ENCODE results near the gene RPS6KA5. TPM values are rescaled to one million over a fixed set of nuclear protein-coding genes. Genes with fewer than 3 reads are reported as not detected.

RPS6KA5 gene
- total and polyA plus RNA-seq, 4 donors = 1.1 to 14.8 (median 5.6) TPM

DNA sequence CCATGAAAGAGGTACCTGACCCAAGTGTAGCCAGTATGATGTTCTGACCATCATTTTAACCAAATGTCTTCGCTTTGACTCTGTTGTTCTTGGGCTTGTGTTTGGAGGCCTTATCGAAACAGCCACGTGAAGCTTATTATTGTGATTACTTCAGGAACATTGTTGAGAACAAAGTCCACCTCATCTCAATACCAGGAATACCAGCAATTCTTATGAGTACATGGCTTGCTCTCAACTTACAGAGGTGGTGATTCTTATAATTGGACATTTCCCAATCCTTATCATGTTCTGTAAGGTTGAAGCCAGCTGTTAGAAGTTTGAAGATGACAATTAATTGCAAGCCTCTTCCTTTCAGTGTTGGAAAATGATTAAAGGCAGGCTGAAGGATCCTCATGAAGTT lies 21.8 kb upstream of the RPS6KA5 start:
- Histone ChIP-seq H3K9me3 (ENCODE audit: control insufficient read depth in 4 of 4, insufficient read depth in 3 of 4, low read length in 3 of 4) (peaks cover 0 to 2% (median 0%) of the 10 kb centered on the region in 4 donors), H3K9ac (ENCODE audit: insufficient read depth in 1 of 2, low read length in 2 of 2) (no peak overlapping the region), H3K4me3 (no peak overlapping the region), H3K27me3 (ENCODE audit: control insufficient read depth in 3 of 3, insufficient read depth in 3 of 3, low read length in 2 of 3) (no peaks in the 10 kb centered on the region), H3K4me1 (ENCODE audit: control insufficient read depth in 5 of 5, insufficient read depth in 5 of 5, low read length in 5 of 5) (peaks cover 0 to 1% (median 0%) of the 10 kb centered on the region in 5 donors), H3K27ac (ENCODE audit: low read depth in 1 of 2, low read length in 1 of 2) (no peak overlapping the region), H3K36me3 (ENCODE audit: control insufficient read depth in 4 of 4, insufficient read depth in 4 of 4, low read length in 4 of 4) (no peaks in the 10 kb centered on the region)
- ATAC-seq (ENCODE audit: insufficient read depth, low FRiP score) (no peak), DNase-seq (no peak)
- WGBS, 2 donors = 92 to 93% methylated on average over 3 of the region's 3 CpGs
- TF ChIP-seq, protein P1, sequence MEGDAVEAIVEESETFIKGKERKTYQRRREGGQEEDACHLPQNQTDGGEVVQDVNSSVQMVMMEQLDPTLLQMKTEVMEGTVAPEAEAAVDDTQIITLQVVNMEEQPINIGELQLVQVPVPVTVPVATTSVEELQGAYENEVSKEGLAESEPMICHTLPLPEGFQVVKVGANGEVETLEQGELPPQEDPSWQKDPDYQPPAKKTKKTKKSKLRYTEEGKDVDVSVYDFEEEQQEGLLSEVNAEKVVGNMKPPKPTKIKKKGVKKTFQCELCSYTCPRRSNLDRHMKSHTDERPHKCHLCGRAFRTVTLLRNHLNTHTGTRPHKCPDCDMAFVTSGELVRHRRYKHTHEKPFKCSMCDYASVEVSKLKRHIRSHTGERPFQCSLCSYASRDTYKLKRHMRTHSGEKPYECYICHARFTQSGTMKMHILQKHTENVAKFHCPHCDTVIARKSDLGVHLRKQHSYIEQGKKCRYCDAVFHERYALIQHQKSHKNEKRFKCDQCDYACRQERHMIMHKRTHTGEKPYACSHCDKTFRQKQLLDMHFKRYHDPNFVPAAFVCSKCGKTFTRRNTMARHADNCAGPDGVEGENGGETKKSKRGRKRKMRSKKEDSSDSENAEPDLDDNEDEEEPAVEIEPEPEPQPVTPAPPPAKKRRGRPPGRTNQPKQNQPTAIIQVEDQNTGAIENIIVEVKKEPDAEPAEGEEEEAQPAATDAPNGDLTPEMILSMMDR (IDR thresholded peaks at IDR 0.05; ENCODE audit: control extremely low read depth, extremely low read depth) = no peak

DNA sequence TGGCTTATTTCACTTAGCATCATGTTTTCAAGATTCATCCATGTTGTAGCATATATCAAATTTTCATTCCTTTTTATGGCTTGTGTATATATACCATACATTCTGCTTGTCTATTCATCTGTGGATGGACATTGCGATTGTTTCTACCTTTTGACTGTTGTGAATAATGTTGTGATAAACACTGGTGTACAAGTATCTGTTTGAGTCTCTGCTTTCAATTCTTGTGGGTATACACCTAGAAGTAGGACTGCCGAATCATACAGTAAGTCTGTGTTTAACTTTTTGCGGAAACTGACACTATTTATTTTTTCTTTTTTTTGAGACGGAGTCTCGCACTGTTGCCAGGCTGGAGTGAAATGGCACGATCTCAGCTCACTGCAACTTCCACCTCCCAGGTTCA lies 19.6 kb upstream of the RPS6KA5 start:
- Histone ChIP-seq H3K9me3 (ENCODE audit: control insufficient read depth in 4 of 4, insufficient read depth in 3 of 4, low read length in 3 of 4) (peaks cover 0 to 2% (median 0%) of the 10 kb centered on the region in 4 donors), H3K4me3 (no peak overlapping the region), H3K9ac (ENCODE audit: insufficient read depth in 1 of 2, low read length in 2 of 2) (no peak overlapping the region), H3K27ac (ENCODE audit: low read depth in 1 of 2, low read length in 1 of 2) (no peak overlapping the region), H3K36me3 (ENCODE audit: control insufficient read depth in 4 of 4, insufficient read depth in 4 of 4, low read length in 4 of 4) (no peaks in the 10 kb centered on the region), H3K4me1 (ENCODE audit: control insufficient read depth in 5 of 5, insufficient read depth in 5 of 5, low read length in 5 of 5) (peaks cover 0 to 1% (median 0%) of the 10 kb centered on the region in 5 donors), H3K27me3 (ENCODE audit: control insufficient read depth in 3 of 3, insufficient read depth in 3 of 3, low read length in 2 of 3) (no peaks in the 10 kb centered on the region)
- no peak for DNase-seq
- ATAC-seq (ENCODE audit: insufficient read depth, low FRiP score) = no peak
- WGBS, 2 donors = 98% methylated on average over 6 of the region's 6 CpGs
- TF ChIP-seq, protein P1 (IDR thresholded peaks at IDR 0.05; ENCODE audit: control extremely low read depth, extremely low read depth) = no peak

- Histone ChIP-seq H3K27me3 (ENCODE audit: control insufficient read depth in 3 of 3, insufficient read depth in 3 of 3, low read length in 2 of 3) (no peaks in the 10 kb centered on the region), H3K27ac (ENCODE audit: low read depth in 1 of 2, low read length in 1 of 2) (no peak overlapping the region), H3K9ac (ENCODE audit: insufficient read depth in 1 of 2, low read length in 2 of 2) (no peak overlapping the region), H3K4me1 (ENCODE audit: control insufficient read depth in 5 of 5, insufficient read depth in 5 of 5, low read length in 5 of 5) (peaks cover 0 to 1% (median 0%) of the 10 kb centered on the region in 5 donors), H3K9me3 (ENCODE audit: control insufficient read depth in 4 of 4, insufficient read depth in 3 of 4, low read length in 3 of 4) (peaks cover 0 to 2% (median 0%) of the 10 kb centered on the region in 4 donors), H3K4me3 (no peak overlapping the region), H3K36me3 (ENCODE audit: control insufficient read depth in 4 of 4, insufficient read depth in 4 of 4, low read length in 4 of 4) (no peaks in the 10 kb centered on the region)
- no peak for DNase-seq
- 89 to 90% methylated on average over 9 of the region's 9 CpGs for WGBS, 2 donors
- TF ChIP-seq, protein P1 (IDR thresholded peaks at IDR 0.05; ENCODE audit: control extremely low read depth, extremely low read depth) = no peak
- ATAC-seq (ENCODE audit: insufficient read depth, low FRiP score) = no peak
These were observed 17.8 kb upstream of the RPS6KA5 start for GRCh38 chr14:91078095-91078737.

- Histone ChIP-seq H3K27ac (ENCODE audit: low read depth in 1 of 2, low read length in 1 of 2) (no peak overlapping the region), H3K9me3 (ENCODE audit: control insufficient read depth in 4 of 4, insufficient read depth in 3 of 4, low read length in 3 of 4) (no peaks in the 10 kb centered on the region), H3K4me3 (no peak overlapping the region), H3K4me1 (ENCODE audit: control insufficient read depth in 5 of 5, insufficient read depth in 5 of 5, low read length in 5 of 5) (no peaks in the 10 kb centered on the region), H3K27me3 (ENCODE audit: control insufficient read depth in 3 of 3, insufficient read depth in 3 of 3, low read length in 2 of 3) (no peaks in the 10 kb centered on the region), H3K9ac (ENCODE audit: insufficient read depth in 1 of 2, low read length in 2 of 2) (no peak overlapping the region), H3K36me3 (ENCODE audit: control insufficient read depth in 4 of 4, insufficient read depth in 4 of 4, low read length in 4 of 4) (no peaks in the 10 kb centered on the region)
- TF ChIP-seq, protein P1 (IDR thresholded peaks at IDR 0.05; ENCODE audit: control extremely low read depth, extremely low read depth) = no peak
- DNase-seq (no peak), ATAC-seq (ENCODE audit: insufficient read depth, low FRiP score) (no peak)
- 67 to 84% methylated on average over 5 of the region's 5 CpGs for WGBS, 2 donors
These were observed 15.1 kb upstream of the RPS6KA5 start for GRCh38 chr14:91075553-91075952.

All from lung (tissue), 12 donors.